Esophagus (tissue), 2 donors: ENCODE data around the gene WAPL. TPM values are rescaled to one million over a fixed set of nuclear protein-coding genes. Genes with fewer than 3 reads are reported as not detected.
A peak's percentile ranks its signal among the peaks of the same experiment; 100 is the strongest.
"Not testable (repeated sequence)": the region's sequence is repeated elsewhere in the genome, so short reads cannot be mapped to it uniquely, and the experiment has no call there.

Experiments
- H3K27ac ChIP-seq, 2 donors: one replicate each; pipeline ENCODE4 v1.5.1; 2013; ENCODE audit warnings: low read depth in 2 of 2, mild to moderate bottlenecking in 2 of 2, inconsistent platforms in 1 of 2, low read length in 1 of 2, moderate library complexity in 1 of 2
- H3K27me3 ChIP-seq, 2 donors: one replicate each; pipeline ENCODE4 v1.6.1; 2013; ENCODE audit warnings: low read length in 2 of 2, control low read depth in 1 of 2, mild to moderate bottlenecking in 1 of 2; ENCODE audit not compliant: insufficient read depth in 2 of 2, control insufficient read depth in 1 of 2
- H3K36me3 ChIP-seq, 2 donors: one replicate each; pipeline ENCODE4 v1.6.1; 2013; ENCODE audit warnings: low read length in 1 of 2; ENCODE audit not compliant: control insufficient read depth in 2 of 2, insufficient read depth in 2 of 2
- H3K4me1 ChIP-seq, 2 donors: one replicate each; pipeline ENCODE4 v1.6.1; 2013; ENCODE audit warnings: low read length in 1 of 2; ENCODE audit not compliant: control insufficient read depth in 2 of 2, insufficient read depth in 2 of 2
- H3K4me3 ChIP-seq, 2 donors: one replicate each; pipeline ENCODE4 v1.5.1; 2013; ENCODE audit warnings: low read length in 2 of 2, mild to moderate bottlenecking in 2 of 2, low read depth in 1 of 2, moderate library complexity in 1 of 2
- H3K9me3 ChIP-seq, 2 donors: one replicate each; pipeline ENCODE4 v1.6.1; 2013; ENCODE audit warnings: mild to moderate bottlenecking in 2 of 2, low read depth in 1 of 2, low read length in 1 of 2, moderate library complexity in 1 of 2; ENCODE audit not compliant: control insufficient read depth in 2 of 2, insufficient read depth in 1 of 2
- WGBS, 2 donors: extraction: QIAGEN DNeasy Blood & Tissue Kit; methylation state at CpG; one replicate each; pipeline ENCODE4 v1.1.7; 2013; 5-methylcytosine and 5-hydroxymethylcytosine counted together
- polyA plus RNA-seq, 2 donors: library from polyadenylated mRNA; stranded (reverse); fragments of 200-250 nt; gene quantifications; one replicate each; pipeline ENCODE4 v1.2.3, GENCODE V29; 2013
- donor health status: healthy with polysubstance abuse.
- donor health status: Bipolar disorder and iron deficiency.

WAPL gene
- polyA plus RNA-seq, 2 donors = 9.9 to 13.5 TPM

- not testable (repeated sequence) for H3K36me3 ChIP-seq, H3K4me3 ChIP-seq, H3K27ac ChIP-seq, H3K9me3 ChIP-seq, H3K27me3 ChIP-seq, H3K4me1 ChIP-seq
- WGBS, 2 donors = 93 to 96% methylated on average over 6 of the region's 6 CpGs
Observed at GRCh38 chr10:86525713-86526112, 4.1 kb upstream of the WAPL start.

- WGBS, 2 donors = 10 to 50% methylated on average over 1 of the region's 1 CpG
- Histone ChIP-seq H3K4me1 (peaks cover 0 to 4% of the 10 kb centered on the region in 2 donors), H3K4me3 (no peak overlapping the region), H3K36me3 (no peaks in the 10 kb centered on the region), H3K27ac (no peak overlapping the region), H3K9me3 (no peaks in the 10 kb centered on the region), H3K27me3 (no peaks in the 10 kb centered on the region)
Observed at GRCh38 chr10:86524225-86524962, 2.8 kb upstream of the WAPL start.

DNA sequence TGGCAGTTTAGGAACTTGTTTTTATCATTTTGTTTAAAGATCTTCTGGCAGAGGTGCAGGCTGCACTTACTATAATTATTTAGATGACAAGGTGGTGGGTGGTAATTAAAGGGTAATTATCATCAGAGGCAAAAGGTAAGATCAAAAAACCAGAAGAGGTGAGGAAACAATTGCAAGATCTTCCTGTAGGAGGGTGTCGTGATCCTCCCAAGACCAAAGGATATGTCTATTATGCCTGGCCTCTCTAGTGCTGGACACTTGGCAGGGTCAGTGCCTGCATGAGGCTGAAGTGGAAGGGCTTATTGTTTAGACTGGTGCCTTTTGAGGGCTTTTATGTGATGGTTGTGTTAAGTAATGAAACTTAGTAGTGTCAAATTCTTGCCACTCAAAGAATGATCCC, 1.8 kb upstream of the WAPL start:
- Histone ChIP-seq H3K4me3 (peak overlapping the region in 1 of 2 donors; percentile 94), H3K27ac (no peak overlapping the region), H3K4me1 (peaks cover 0 to 4% of the 10 kb centered on the region in 2 donors), H3K9me3 (no peaks in the 10 kb centered on the region), H3K27me3 (no peaks in the 10 kb centered on the region), H3K36me3 (no peaks in the 10 kb centered on the region)
- WGBS, 2 donors = 54 to 64% methylated on average over 1 of the region's 1 CpG

GRCh38 chr10:86522510-86522855, 891 bp upstream of the WAPL start:
- H3K4me1 ChIP-seq = peaks cover 0 to 4% of the 10 kb centered on the region in 2 donors
- peak overlapping the region; percentile 94 to 100 for H3K4me3 ChIP-seq

DNA sequence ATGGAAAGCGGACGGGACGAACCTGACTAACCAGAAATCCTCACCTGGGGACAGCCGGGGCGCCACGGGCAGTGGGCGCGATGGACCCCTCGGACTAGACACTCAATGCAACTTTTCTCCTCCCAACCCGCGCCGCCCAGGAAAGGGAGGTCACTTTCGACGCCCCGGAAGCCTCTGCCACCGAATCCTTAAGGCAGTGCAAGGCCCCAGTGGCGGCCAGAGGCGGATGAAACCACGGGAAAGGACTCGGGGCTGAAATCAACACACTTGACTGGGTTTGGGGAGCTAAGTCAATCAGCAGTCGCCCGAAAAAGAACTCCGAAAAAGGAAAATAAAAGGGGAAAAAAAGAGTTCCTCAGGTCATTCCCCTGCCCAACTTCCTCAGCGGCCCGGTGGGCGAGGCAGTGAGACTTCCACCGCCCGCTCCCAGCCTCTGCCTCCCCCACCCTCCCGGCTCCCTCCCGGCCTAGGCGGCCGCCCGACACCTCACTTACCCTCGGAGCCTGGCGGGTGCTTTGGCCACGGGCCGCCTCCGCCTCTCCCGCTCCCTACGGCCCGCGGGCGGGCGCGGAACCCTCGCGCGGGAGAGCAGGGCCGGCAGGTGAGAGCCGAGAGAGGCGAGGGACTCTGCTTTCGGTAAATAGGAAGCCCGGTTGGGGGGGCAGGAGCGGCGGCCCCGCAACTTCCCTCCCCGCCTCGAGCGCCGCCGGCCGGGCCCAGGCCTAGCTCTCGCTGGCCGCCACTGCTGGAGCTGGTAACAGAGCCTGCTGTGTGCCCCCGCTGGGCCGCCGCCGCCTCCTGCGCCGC, 518 bp downstream of the WAPL start:
- H3K4me3 ChIP-seq = peak overlapping the region; percentile 94 to 100
- H3K27me3 ChIP-seq = no peaks in the 10 kb centered on the region
- 0% methylated on average over 51 to 70 of the region's 70 CpGs for WGBS, 2 donors
- no peaks in the 10 kb centered on the region for H3K9me3 ChIP-seq
- no peaks in the 10 kb centered on the region for H3K36me3 ChIP-seq
- peaks cover 0 to 4% of the 10 kb centered on the region in 2 donors for H3K4me1 ChIP-seq
- peak overlapping the region; percentile 96 to 97 for H3K27ac ChIP-seq

More at GRCh38 chr10:86522510-86522855, 891 bp upstream of the WAPL start:
- Histone ChIP-seq H3K36me3 (no peaks in the 10 kb centered on the region), H3K9me3 (no peaks in the 10 kb centered on the region), H3K27ac (no peak overlapping the region), H3K27me3 (no peaks in the 10 kb centered on the region)
- 14 to 15% methylated on average over 11 of the region's 11 CpGs for WGBS, 2 donors

GRCh38 chr10:86518781-86519180, 2.8 kb downstream of the WAPL start:
- H3K27ac ChIP-seq = no peak overlapping the region
- H3K4me3 ChIP-seq = no peak overlapping the region
- WGBS, 2 donors = 66 to 67% methylated on average over 3 of the region's 3 CpGs
- no peaks in the 10 kb centered on the region for H3K36me3 ChIP-seq
- H3K27me3 ChIP-seq = no peaks in the 10 kb centered on the region
- no peaks in the 10 kb centered on the region for H3K4me1 ChIP-seq
- no peaks in the 10 kb centered on the region for H3K9me3 ChIP-seq

DNA sequence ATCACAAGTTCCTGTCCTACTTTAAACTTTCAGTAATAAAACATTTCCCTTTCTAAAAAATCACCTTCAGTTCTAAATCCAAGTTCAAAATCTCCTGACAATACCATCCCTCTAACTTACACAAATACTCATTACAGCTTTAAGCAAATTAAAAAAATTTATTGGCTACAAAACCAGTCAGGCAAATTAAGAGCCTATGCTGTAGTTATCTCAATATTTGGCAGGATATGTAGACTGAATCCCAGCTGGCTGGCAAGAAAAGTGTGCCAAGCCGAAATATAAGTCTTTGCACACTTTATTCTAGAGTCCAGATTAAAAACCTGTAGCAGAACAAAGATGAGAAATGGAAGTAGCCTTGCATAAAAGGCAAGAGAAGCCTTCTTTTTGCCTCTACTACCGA, 9.5 kb downstream of the WAPL start:
- 33 to 47% methylated on average over 2 of the region's 2 CpGs for WGBS, 2 donors
- no peaks in the 10 kb centered on the region for H3K9me3 ChIP-seq
- no peaks in the 10 kb centered on the region for H3K36me3 ChIP-seq
- H3K27ac ChIP-seq = no peak overlapping the region
- peaks cover 0 to 5% of the 10 kb centered on the region in 2 donors for H3K4me1 ChIP-seq
- H3K4me3 ChIP-seq = no peak overlapping the region
- H3K27me3 ChIP-seq = no peaks in the 10 kb centered on the region

DNA sequence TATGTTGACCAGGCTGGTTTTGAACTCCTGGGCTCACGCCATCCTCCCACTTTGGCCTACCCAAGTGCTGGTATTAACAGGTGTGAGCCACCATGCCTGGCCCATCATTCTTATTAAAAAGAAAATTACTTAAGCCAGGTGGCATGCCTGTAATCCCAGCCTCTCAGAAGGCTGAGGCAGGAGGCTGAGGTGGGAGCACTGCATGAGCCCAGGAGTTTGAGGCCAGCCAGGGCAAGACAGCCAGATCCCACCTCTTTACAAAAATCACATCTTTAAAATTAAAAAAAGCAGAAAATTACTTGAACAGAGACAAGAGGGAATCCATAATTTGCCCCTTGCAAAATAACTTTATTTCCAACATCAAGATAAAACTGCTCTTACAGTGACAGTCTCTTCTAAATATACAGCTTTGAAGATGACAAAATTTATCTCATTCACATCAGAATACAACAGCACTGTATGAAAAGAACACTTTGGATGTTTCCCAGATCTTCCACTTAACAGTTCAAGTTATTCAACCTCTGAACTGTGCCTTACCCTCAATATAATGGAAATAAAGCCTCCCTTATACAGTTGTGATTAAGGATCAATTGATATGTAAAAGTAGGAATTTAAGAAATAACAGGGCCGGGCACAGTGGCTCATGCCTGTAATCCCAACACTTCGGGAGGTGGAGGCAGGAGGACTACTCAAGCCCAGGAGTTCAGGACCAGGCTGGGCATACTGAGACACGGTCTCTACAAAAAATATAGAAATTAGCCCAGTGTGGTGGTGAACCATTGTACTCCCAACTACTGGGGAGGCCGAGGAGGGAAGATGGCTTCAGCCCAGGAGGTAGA, 10.3 kb downstream of the WAPL start:
- Histone ChIP-seq H3K27me3 (no peaks in the 10 kb centered on the region), H3K4me1 (peaks cover 0 to 5% of the 10 kb centered on the region in 2 donors), H3K9me3 (no peaks in the 10 kb centered on the region), H3K27ac (no peak overlapping the region), H3K4me3 (no peak overlapping the region), H3K36me3 (no peaks in the 10 kb centered on the region)
- 93% methylated on average over 5 of the region's 5 CpGs for WGBS, 2 donors

DNA sequence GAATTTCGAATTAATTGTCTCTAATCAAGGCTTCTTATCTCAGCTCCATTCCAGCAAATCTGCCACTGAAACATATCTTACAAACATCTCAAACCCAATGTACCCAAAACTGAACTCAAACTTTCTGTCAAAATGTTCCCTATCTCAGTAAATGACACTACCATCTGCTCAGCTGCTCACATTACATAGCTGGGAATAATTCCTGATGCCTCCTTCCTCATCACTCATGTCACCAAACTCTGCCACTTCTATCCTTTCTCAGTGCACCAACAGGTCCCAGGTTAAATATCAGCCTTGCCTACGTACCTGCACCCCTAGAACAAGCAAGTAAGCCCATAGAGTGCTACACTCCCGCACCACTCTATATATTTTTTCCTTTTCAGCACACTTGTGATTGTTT, 12.4 kb downstream of the WAPL start:
- 86 to 93% methylated on average over 3 of the region's 3 CpGs for WGBS, 2 donors
- Histone ChIP-seq H3K4me3 (no peak overlapping the region), H3K27ac (no peak overlapping the region), H3K36me3 (peaks cover 0 to 3% of the 10 kb centered on the region in 2 donors), H3K27me3 (no peaks in the 10 kb centered on the region), H3K9me3 (no peaks in the 10 kb centered on the region), H3K4me1 (peaks cover 0 to 5% of the 10 kb centered on the region in 2 donors)
